ENCODE data around the gene ZNF57.

GRCh38 chr19:2900296-2901252 is at the start of gene ZNF57:
- TF ChIP-seq, protein P1, sequence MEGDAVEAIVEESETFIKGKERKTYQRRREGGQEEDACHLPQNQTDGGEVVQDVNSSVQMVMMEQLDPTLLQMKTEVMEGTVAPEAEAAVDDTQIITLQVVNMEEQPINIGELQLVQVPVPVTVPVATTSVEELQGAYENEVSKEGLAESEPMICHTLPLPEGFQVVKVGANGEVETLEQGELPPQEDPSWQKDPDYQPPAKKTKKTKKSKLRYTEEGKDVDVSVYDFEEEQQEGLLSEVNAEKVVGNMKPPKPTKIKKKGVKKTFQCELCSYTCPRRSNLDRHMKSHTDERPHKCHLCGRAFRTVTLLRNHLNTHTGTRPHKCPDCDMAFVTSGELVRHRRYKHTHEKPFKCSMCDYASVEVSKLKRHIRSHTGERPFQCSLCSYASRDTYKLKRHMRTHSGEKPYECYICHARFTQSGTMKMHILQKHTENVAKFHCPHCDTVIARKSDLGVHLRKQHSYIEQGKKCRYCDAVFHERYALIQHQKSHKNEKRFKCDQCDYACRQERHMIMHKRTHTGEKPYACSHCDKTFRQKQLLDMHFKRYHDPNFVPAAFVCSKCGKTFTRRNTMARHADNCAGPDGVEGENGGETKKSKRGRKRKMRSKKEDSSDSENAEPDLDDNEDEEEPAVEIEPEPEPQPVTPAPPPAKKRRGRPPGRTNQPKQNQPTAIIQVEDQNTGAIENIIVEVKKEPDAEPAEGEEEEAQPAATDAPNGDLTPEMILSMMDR (IDR thresholded peaks at IDR 0.05): no peak
- peak; percentile 49 for TF ChIP-seq POLR2A (IDR thresholded peaks at IDR 0.05)
